Dendritic cell treated with granulocyte-macrophage colony-stimulating factor and Interleukin-4, amounts not matched to agents 40 ng/mL and 50 ng/mL, for 4 days (primary cell): ENCODE data around the gene ARL6IP1.
"Not testable (repeated sequence)": the region's sequence is repeated elsewhere in the genome, so short reads cannot be mapped to it uniquely, and the experiment has no call there.

Experiments used
- H3K27ac Mint-ChIP-seq: one replicate; pipeline ENCODE4 v1.8.0; 2022; ENCODE audit warnings: mild to moderate bottlenecking, mixed read lengths
- H3K27me3 Mint-ChIP-seq: one replicate; pipeline ENCODE4 v1.8.0; 2022; ENCODE audit warnings: mild to moderate bottlenecking, mixed read lengths
- H3K36me3 Mint-ChIP-seq: one replicate; pipeline ENCODE4 v1.8.0; 2022; ENCODE audit warnings: low read depth, mixed read lengths
- H3K4me1 Mint-ChIP-seq: one replicate; pipeline ENCODE4 v1.8.0; 2022; ENCODE audit warnings: low read depth, mixed read lengths
- H3K4me3 Mint-ChIP-seq: one replicate; pipeline ENCODE4 v1.8.0; 2022; ENCODE audit warnings: mild to moderate bottlenecking, moderate library complexity, mixed read lengths
- H3K9me3 Mint-ChIP-seq: one replicate; pipeline ENCODE4 v1.8.0; 2022; ENCODE audit warnings: mixed read lengths
- intact Hi-C: fragments of 100-400 bp; cut with micrococcal nuclease; formaldehyde crosslinking; loops from one replicate; pipeline ENCODE4 v1.15.0; 2022

ARL6IP1 gene

DNA sequence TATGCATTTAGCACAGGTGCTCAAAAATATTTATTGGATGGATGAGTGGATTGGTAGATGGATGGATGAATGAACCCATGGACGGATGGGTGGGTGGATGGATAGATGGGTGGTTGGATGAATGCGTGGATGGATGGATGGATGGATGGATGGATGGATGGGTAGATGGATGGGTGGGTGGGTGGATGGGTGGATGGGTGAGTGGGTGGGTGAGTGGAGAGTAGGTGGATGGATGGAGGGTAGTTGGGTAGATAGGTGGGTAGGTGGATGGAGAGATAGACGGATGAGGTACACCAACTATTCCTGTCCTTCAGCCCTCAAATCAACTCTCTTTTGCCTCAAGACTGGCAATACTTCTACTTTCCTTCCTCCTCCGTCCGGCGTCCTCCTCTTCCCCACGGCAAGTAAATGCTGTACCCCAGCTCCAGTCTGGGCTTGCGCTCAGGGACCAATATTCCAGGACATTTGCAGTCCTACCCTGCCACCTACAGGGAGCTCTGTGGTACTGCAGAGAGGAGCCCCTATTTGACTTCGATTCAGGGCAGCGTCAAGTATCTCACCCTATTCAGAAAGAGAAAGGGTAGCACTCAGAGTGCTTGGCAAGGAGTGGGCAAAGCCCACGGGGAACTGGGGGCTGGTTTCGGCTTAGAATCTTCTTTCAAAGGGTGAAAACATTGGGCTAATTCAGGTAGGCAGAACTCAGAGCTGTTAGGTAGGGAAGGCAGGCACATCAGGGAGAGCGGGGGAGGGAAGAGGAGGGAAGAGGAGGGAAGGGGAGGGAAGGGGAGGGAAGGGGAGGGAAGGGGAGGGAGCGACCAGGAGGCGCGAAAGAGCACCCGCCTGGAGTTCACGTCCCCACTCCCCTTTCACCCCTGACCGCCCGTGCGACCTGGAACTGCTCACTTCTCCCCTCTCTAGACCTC, 41.5 kb downstream of the ARL6IP1 start:
- H3K27ac Mint-ChIP-seq, intact Hi-C loops, H3K36me3 Mint-ChIP-seq, H3K4me3 Mint-ChIP-seq, H3K4me1 Mint-ChIP-seq, H3K9me3 Mint-ChIP-seq, H3K27me3 Mint-ChIP-seq: not testable (repeated sequence)

DNA sequence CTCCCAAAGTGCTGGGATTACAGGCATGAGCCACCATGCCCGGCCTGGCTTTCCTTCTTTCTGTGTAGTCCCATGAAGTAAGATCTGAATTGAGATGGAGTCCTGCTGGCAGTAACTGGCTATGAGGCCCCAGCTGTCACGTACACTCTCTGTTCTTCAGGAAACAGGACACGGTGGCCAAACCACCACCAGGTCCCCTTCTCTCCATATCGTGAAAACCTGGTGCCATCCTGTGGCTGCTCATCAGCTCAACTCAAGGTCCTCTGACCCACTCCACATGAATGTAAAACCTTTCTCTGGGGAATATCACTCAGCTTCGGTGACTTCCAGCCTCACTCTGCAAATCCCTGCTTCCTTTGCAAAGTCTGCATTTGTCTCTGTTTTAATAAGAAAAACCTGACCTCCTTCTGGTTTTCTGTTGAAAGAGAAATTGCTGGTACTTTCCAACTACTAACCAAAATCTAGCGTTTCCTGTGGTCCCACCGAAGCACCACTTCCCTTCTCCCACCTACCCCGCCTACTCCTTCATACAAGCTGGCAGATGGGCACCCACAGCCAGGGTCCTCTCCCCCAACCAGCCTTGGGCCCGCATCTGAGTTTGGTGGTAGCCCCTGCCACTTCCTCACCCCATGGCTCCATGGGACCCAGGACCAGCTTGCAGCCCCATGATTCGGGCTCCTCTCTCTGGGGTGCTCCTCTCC, 43.2 kb downstream of the ARL6IP1 start:
- H3K36me3 Mint-ChIP-seq, H3K4me1 Mint-ChIP-seq, H3K4me3 Mint-ChIP-seq, intact Hi-C loops, H3K9me3 Mint-ChIP-seq, H3K27me3 Mint-ChIP-seq, H3K27ac Mint-ChIP-seq: not testable (repeated sequence)

DNA sequence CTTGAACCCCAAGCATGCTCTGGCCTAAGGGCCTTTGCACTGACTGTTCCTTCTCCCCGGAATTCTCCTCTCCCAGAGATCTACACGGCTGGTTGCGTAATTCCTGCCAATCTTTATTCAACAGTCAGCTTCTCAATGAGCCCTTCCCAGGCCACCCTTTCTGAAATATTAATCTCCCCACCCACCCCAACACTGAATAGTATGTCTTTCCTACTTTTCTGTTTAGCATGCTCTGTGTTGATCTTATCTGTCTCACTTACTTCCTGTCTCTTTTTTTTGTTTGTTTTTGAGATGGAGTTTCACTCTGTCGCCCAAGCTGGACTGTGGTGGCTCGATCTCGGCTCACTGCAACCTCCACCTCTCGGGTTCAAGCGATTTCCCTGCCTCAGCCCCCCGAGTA, 44.7 kb downstream of the ARL6IP1 start:
- intact Hi-C loops, H3K36me3 Mint-ChIP-seq, H3K27ac Mint-ChIP-seq, H3K4me1 Mint-ChIP-seq, H3K4me3 Mint-ChIP-seq, H3K9me3 Mint-ChIP-seq, H3K27me3 Mint-ChIP-seq: not testable (repeated sequence)

DNA sequence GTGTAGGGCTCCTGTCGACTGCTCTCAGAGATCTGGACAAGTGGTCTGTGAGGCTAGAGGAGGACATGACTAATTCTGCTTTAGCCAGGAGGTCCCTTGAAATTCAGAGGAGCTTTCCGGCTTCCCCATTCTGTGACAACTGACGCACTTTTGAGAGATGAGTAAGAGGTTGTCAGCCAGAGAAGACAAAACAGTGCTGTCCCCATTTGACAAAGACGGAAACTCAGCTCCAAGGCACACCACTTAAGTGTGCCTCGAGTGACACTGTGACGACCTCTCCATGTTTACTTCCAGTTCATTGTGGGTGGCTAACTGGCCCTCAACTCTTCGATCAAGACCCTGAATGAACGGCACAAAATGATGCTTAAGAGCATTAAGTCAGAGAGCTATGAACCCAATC, 58.5 kb downstream of the ARL6IP1 start:
- H3K4me3 Mint-ChIP-seq, intact Hi-C loops, H3K27ac Mint-ChIP-seq, H3K4me1 Mint-ChIP-seq, H3K27me3 Mint-ChIP-seq, H3K9me3 Mint-ChIP-seq, H3K36me3 Mint-ChIP-seq: not testable (repeated sequence)
